ENCODE results near the gene RPAIN. TPM values are rescaled to one million over a fixed set of nuclear protein-coding genes. Genes with fewer than 3 reads are reported as not detected.
A peak's percentile ranks its signal among the peaks of the same experiment; 100 is the strongest.

RPAIN gene
- total and polyA plus RNA-seq, 4 donors: 10.9 to 37.0 (median 27.8) TPM

DNA sequence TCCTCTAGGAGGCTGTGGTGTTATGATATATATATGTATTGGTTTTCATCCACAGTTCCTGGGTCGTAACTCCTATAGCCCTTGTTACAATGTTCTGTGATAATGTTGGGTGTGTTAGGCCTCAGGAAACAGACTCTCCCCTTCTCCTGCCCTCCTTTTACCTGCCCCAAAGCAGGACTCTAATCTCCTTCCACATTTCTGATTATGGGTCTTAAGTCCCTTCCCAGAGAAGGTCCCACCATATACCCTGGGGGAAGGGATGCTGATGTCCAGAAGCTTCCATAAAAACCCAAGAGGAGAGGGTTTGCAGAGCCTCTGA, 19.4 kb downstream of the RPAIN start:
- Histone ChIP-seq H3K9me3 (ENCODE audit: control insufficient read depth in 4 of 4, low read length in 3 of 4) (no peaks in the 10 kb centered on the region), H3K4me1 (ENCODE audit: control insufficient read depth in 4 of 4, insufficient read depth in 4 of 4, low read length in 3 of 4) (peaks cover 0 to 15% (median 11%) of the 10 kb centered on the region in 4 donors), H3K9ac (ENCODE audit: low read depth in 1 of 2, low read length in 2 of 2) (peak overlapping the region; percentile 1 to 72), H3K36me3 (ENCODE audit: control insufficient read depth in 4 of 4, insufficient read depth in 3 of 4, low read depth in 1 of 4, low read length in 3 of 4) (peaks cover 3 to 31% (median 25%) of the 10 kb centered on the region in 4 donors), H3K4me3 (ENCODE audit: low read depth in 1 of 3, low read length in 3 of 3) (no peak overlapping the region), H3K27ac (ENCODE audit: low read depth in 1 of 2, low read length in 2 of 2) (peak overlapping the region in 1 of 2 donors; percentile 78), H3K27me3 (ENCODE audit: control insufficient read depth in 4 of 4, insufficient read depth in 4 of 4, low read length in 3 of 4) (no peaks in the 10 kb centered on the region)
- no peak for DNase-seq (ENCODE audit: low spot score)
- TF ChIP-seq NR2F2 (IDR thresholded peaks at IDR 0.05): peak; percentile 6
- no peak for TF ChIP-seq ATF3 (IDR thresholded peaks at IDR 0.05)
- TF ChIP-seq FOXA1 (IDR thresholded peaks at IDR 0.05): no peak
- 19% methylated on average over 1 of the region's 1 CpG for WGBS

DNA sequence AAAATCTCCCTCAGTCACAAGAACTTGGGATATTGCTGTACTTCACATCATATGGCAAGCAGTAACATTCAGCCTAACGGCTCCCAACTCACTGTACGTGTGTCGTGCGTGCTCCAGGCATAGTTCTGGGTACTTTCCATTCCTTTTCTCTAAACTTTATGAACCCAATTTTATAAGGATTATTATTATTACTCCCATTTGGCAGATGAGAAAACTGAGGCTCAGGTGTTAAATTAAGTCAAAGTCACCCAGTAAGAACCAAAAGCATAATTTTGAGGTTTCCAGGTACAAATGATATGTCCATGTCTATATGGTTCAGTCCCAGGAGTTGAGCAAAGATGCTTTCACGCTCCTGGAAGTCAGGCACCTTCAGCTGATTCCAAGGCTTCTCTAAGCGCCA, 23.7 kb downstream of the RPAIN start:
- DNase-seq (ENCODE audit: low spot score): no peak
- no peaks in the 10 kb centered on the region for H3K9me3 ChIP-seq (ENCODE audit: control insufficient read depth in 4 of 4, low read length in 3 of 4)
- H3K27ac ChIP-seq (ENCODE audit: low read depth in 1 of 2, low read length in 2 of 2): no peak overlapping the region
- no peak overlapping the region for H3K9ac ChIP-seq (ENCODE audit: low read depth in 1 of 2, low read length in 2 of 2)
- H3K4me1 ChIP-seq (ENCODE audit: control insufficient read depth in 4 of 4, insufficient read depth in 4 of 4, low read length in 3 of 4): peaks cover 0 to 7% (median 3%) of the 10 kb centered on the region in 4 donors
- no peaks in the 10 kb centered on the region for H3K27me3 ChIP-seq (ENCODE audit: control insufficient read depth in 4 of 4, insufficient read depth in 4 of 4, low read length in 3 of 4)
- H3K36me3 ChIP-seq (ENCODE audit: control insufficient read depth in 4 of 4, insufficient read depth in 3 of 4, low read depth in 1 of 4, low read length in 3 of 4): peaks cover 3 to 52% (median 30%) of the 10 kb centered on the region in 4 donors
- TF ChIP-seq ZBTB33 (IDR thresholded peaks at IDR 0.05) (no peak), FOXA2 (IDR thresholded peaks at IDR 0.05) (no peak), EGR1 (IDR thresholded peaks at IDR 0.05; ENCODE audit: low read depth in 2 of 2) (no peak), RXRA (IDR thresholded peaks at IDR 0.05) (no peak), TAF1 (conservative IDR thresholded peaks at IDR 0.05) (no peak), FOXA1 (IDR thresholded peaks at IDR 0.05) (no peak), YY1 (IDR thresholded peaks at IDR 0.05) (no peak), RAD21 (IDR thresholded peaks at IDR 0.05) (no peak)
- TF ChIP-seq, protein P1, sequence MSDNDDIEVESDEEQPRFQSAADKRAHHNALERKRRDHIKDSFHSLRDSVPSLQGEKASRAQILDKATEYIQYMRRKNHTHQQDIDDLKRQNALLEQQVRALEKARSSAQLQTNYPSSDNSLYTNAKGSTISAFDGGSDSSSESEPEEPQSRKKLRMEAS (IDR thresholded peaks at IDR 0.05): no peak
- TF ChIP-seq, protein P2, sequence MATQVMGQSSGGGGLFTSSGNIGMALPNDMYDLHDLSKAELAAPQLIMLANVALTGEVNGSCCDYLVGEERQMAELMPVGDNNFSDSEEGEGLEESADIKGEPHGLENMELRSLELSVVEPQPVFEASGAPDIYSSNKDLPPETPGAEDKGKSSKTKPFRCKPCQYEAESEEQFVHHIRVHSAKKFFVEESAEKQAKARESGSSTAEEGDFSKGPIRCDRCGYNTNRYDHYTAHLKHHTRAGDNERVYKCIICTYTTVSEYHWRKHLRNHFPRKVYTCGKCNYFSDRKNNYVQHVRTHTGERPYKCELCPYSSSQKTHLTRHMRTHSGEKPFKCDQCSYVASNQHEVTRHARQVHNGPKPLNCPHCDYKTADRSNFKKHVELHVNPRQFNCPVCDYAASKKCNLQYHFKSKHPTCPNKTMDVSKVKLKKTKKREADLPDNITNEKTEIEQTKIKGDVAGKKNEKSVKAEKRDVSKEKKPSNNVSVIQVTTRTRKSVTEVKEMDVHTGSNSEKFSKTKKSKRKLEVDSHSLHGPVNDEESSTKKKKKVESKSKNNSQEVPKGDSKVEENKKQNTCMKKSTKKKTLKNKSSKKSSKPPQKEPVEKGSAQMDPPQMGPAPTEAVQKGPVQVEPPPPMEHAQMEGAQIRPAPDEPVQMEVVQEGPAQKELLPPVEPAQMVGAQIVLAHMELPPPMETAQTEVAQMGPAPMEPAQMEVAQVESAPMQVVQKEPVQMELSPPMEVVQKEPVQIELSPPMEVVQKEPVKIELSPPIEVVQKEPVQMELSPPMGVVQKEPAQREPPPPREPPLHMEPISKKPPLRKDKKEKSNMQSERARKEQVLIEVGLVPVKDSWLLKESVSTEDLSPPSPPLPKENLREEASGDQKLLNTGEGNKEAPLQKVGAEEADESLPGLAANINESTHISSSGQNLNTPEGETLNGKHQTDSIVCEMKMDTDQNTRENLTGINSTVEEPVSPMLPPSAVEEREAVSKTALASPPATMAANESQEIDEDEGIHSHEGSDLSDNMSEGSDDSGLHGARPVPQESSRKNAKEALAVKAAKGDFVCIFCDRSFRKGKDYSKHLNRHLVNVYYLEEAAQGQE (IDR thresholded peaks at IDR 0.05): no peak
- 97% methylated on average over 6 of the region's 6 CpGs for WGBS
- H3K4me3 ChIP-seq (ENCODE audit: low read depth in 1 of 3, low read length in 3 of 3): no peak overlapping the region

GRCh38 chr17:5444209-5444608, 24.2 kb downstream of the RPAIN start:
- Histone ChIP-seq H3K4me3 (ENCODE audit: low read depth in 1 of 3, low read length in 3 of 3) (no peak overlapping the region), H3K36me3 (ENCODE audit: control insufficient read depth in 4 of 4, insufficient read depth in 3 of 4, low read depth in 1 of 4, low read length in 3 of 4) (peaks cover 3 to 53% (median 33%) of the 10 kb centered on the region in 4 donors), H3K9ac (ENCODE audit: low read depth in 1 of 2, low read length in 2 of 2) (no peak overlapping the region), H3K27me3 (ENCODE audit: control insufficient read depth in 4 of 4, insufficient read depth in 4 of 4, low read length in 3 of 4) (no peaks in the 10 kb centered on the region), H3K9me3 (ENCODE audit: control insufficient read depth in 4 of 4, low read length in 3 of 4) (no peaks in the 10 kb centered on the region), H3K4me1 (ENCODE audit: control insufficient read depth in 4 of 4, insufficient read depth in 4 of 4, low read length in 3 of 4) (peaks cover 0 to 6% (median 3%) of the 10 kb centered on the region in 4 donors), H3K27ac (ENCODE audit: low read depth in 1 of 2, low read length in 2 of 2) (no peak overlapping the region)
- DNase-seq (ENCODE audit: low spot score): no peak
- TF ChIP-seq YY1 (IDR thresholded peaks at IDR 0.05) (no peak), FOXA1 (IDR thresholded peaks at IDR 0.05) (no peak), EGR1 (IDR thresholded peaks at IDR 0.05; ENCODE audit: low read depth in 2 of 2) (no peak), SP1 (IDR thresholded peaks at IDR 0.05) (no peak), HNF4A (conservative IDR thresholded peaks at IDR 0.05) (no peak), ZBTB33 (IDR thresholded peaks at IDR 0.05) (no peak), FOXA2 (IDR thresholded peaks at IDR 0.05) (no peak)
- TF ChIP-seq, protein P2 (IDR thresholded peaks at IDR 0.05): no peak
- 97% methylated on average over 22 of the region's 22 CpGs for WGBS
